ENCODE measurements around the gene HOXA2. TPM values are rescaled to one million over a fixed set of nuclear protein-coding genes. Genes with fewer than 3 reads are reported as not detected.
A peak's percentile ranks its signal among the peaks of the same experiment; 100 is the strongest.

HOXA2 gene
- polyA plus RNA-seq, 1 donor (not counting 4 experiments of a cell fraction or from before 2014, with no cell fraction given): 0.71 TPM

DNA sequence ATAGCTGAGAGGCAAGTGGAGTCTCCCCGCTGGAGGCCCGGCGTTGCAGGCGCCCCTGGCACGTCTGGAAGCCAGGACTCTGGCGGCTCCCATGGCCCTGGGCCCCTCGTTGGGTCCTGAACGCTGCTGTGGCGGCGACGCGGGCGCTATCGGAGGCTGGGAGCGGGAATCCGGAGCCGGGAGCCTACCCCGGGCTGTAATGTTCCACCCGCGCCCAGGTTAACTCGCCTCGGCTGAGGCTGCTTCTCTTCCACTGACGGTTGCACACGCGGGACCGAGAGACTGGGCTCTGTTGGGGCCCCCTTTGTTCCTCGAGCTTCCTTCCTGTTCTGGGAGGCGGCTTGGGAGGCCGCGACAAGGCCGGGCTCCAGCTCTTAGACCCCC is 42.3 kb upstream of the HOXA2 start:
- Histone ChIP-seq H3K27ac (ENCODE audit: control insufficient read depth, insufficient read depth, low read length) (peak overlapping the region; percentile 77), H3K27me3 (ENCODE audit: control insufficient read depth, extremely low read depth, insufficient read depth, low read length) (no peaks in the 10 kb centered on the region), H3K4me3 (ENCODE audit: control insufficient read depth in 2 of 3, extremely low read depth in 1 of 3, insufficient read depth in 2 of 3, low read depth in 1 of 3, low read length in 3 of 3) (peak overlapping the region in 2 of 3 experiments; percentile 65 to 71), H3K9me1 (ENCODE audit: control insufficient read depth, extremely low read depth, insufficient read depth, low read length) (no peaks in the 10 kb centered on the region), H3K79me2 (ENCODE audit: control insufficient read depth, insufficient read depth, low read length) (peaks cover 89% of the 10 kb centered on the region), H2AFZ (ENCODE audit: control insufficient read depth, low read length) (no peak overlapping the region), H3K9me3 (ENCODE audit: control insufficient read depth, low read depth, low read length) (no peaks in the 10 kb centered on the region), H3K9ac (ENCODE audit: control insufficient read depth, extremely low read depth, insufficient read depth, low read length) (peak overlapping the region; percentile 93), H4K20me1 (ENCODE audit: control insufficient read depth, extremely low read depth, insufficient read depth, low read length) (no peaks in the 10 kb centered on the region), H3K36me3 (ENCODE audit: control insufficient read depth in 2 of 2, extremely low read depth in 1 of 2, insufficient read depth in 2 of 2, low read length in 2 of 2) (peaks cover 3 to 7% of the 10 kb centered on the region in 2 experiments), H3K4me1 (ENCODE audit: control insufficient read depth, extremely low read depth, insufficient read depth, low read length) (peaks cover 55% of the 10 kb centered on the region), H3K4me2 (ENCODE audit: control insufficient read depth, extremely low read depth, insufficient read depth, low read depth, low read length) (peak overlapping the region; percentile 94)
- DNase-seq (ENCODE audit: low read depth, low spot score) (no peak), FAIRE-seq (no peak)
- dilution Hi-C loops (cut with MboI; ENCODE audit: extremely low pct_ligation_motif_present, low sequenced_read_pairs): no loop called here
- TF ChIP-seq, protein P1, sequence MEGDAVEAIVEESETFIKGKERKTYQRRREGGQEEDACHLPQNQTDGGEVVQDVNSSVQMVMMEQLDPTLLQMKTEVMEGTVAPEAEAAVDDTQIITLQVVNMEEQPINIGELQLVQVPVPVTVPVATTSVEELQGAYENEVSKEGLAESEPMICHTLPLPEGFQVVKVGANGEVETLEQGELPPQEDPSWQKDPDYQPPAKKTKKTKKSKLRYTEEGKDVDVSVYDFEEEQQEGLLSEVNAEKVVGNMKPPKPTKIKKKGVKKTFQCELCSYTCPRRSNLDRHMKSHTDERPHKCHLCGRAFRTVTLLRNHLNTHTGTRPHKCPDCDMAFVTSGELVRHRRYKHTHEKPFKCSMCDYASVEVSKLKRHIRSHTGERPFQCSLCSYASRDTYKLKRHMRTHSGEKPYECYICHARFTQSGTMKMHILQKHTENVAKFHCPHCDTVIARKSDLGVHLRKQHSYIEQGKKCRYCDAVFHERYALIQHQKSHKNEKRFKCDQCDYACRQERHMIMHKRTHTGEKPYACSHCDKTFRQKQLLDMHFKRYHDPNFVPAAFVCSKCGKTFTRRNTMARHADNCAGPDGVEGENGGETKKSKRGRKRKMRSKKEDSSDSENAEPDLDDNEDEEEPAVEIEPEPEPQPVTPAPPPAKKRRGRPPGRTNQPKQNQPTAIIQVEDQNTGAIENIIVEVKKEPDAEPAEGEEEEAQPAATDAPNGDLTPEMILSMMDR (optimal IDR thresholded peaks at IDR 0.05 in 1 of 3, IDR thresholded peaks at IDR 0.05 in 1 of 3, conservative IDR thresholded peaks at IDR 0.05 in 1 of 3; ENCODE audit: extremely low read depth in 1 of 3, insufficient read depth in 2 of 3, low read length in 3 of 3): no peak
- no peak for TF ChIP-seq EZH2 (IDR thresholded peaks at IDR 0.05; ENCODE audit: low read length)

DNA sequence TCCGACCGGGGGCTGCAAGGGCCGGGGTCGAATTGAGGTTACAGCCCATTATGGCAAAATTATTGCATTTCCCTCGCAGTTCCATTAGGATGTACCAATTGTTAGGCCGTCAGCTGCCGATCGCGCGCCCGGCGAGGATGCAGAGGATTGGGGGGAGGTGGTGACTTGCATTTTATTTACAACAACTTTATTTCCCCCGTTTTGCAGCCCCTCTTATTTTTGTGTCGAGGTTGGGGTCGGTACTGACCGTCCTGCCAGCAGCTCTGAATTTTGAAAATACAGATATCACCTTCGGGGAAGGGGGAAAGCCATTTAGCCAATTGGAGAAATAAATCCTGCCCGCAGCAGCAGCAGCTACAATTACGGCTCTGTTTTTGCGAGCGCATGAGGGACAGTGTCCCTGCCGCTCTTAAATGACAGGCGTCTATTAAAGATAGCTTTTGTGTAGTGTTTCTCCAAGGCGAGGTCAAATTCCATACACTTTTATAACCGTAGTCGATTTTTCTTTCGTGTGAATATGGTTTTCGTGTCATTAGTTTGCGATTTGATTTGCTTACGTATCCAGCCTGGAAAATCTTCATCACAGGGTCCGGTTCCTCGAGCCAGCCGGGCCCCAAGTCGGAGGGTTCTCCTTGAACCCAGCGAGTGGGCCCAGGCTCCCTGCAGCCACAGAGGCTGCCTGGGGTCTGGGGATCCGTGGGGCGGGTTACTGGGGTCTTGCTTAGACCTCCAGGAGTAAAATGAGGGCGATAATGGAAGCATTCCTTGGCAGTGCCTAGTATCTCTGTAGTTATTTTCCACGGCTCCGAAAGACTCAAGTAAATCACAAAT is 41.7 kb upstream of the HOXA2 start:
- H3K79me2 ChIP-seq (ENCODE audit: control insufficient read depth, insufficient read depth, low read length): peaks cover 84% of the 10 kb centered on the region
- peak overlapping the region; percentile 93 for H3K9ac ChIP-seq (ENCODE audit: control insufficient read depth, extremely low read depth, insufficient read depth, low read length)
- H3K4me1 ChIP-seq (ENCODE audit: control insufficient read depth, extremely low read depth, insufficient read depth, low read length): peaks cover 52% of the 10 kb centered on the region
- dilution Hi-C loops (cut with MboI; ENCODE audit: extremely low pct_ligation_motif_present, low sequenced_read_pairs): no loop called here
- peak overlapping the region in 2 of 3 experiments; percentile 65 to 71 for H3K4me3 ChIP-seq (ENCODE audit: control insufficient read depth in 2 of 3, extremely low read depth in 1 of 3, insufficient read depth in 2 of 3, low read depth in 1 of 3, low read length in 3 of 3)
- H3K36me3 ChIP-seq (ENCODE audit: control insufficient read depth in 2 of 2, extremely low read depth in 1 of 2, insufficient read depth in 2 of 2, low read length in 2 of 2): peaks cover 3 to 7% of the 10 kb centered on the region in 2 experiments
- TF ChIP-seq, protein P1 (optimal IDR thresholded peaks at IDR 0.05 in 1 of 3, IDR thresholded peaks at IDR 0.05 in 1 of 3, conservative IDR thresholded peaks at IDR 0.05 in 1 of 3; ENCODE audit: extremely low read depth in 1 of 3, insufficient read depth in 2 of 3, low read length in 3 of 3): no peak
- no peak for TF ChIP-seq EZH2 (IDR thresholded peaks at IDR 0.05; ENCODE audit: low read length)
- H3K4me2 ChIP-seq (ENCODE audit: control insufficient read depth, extremely low read depth, insufficient read depth, low read depth, low read length): peak overlapping the region; percentile 94
- H4K20me1 ChIP-seq (ENCODE audit: control insufficient read depth, extremely low read depth, insufficient read depth, low read length): no peaks in the 10 kb centered on the region
- H3K27me3 ChIP-seq (ENCODE audit: control insufficient read depth, extremely low read depth, insufficient read depth, low read length): no peaks in the 10 kb centered on the region
- H3K9me3 ChIP-seq (ENCODE audit: control insufficient read depth, low read depth, low read length): no peaks in the 10 kb centered on the region
- peak overlapping the region; percentile 16 for H2AFZ ChIP-seq (ENCODE audit: control insufficient read depth, low read length)
- no peak for FAIRE-seq
- H3K9me1 ChIP-seq (ENCODE audit: control insufficient read depth, extremely low read depth, insufficient read depth, low read length): no peaks in the 10 kb centered on the region
- H3K27ac ChIP-seq (ENCODE audit: control insufficient read depth, insufficient read depth, low read length): peak overlapping the region; percentile 77
- no peak for DNase-seq (ENCODE audit: low read depth, low spot score)

All from keratinocyte (primary cell).